HEK293 (cell line): ENCODE results near the gene ZNF200.

ENCODE experiments used
- BCL11A ChIP-seq: fragments of 450-650 bp; formaldehyde crosslinking; IDR thresholded peaks from 2 replicates; pipeline ENCODE4 v1.5.1; 2016; ENCODE audit warnings: low read depth, missing biosample characterization, missing genetic modification characterization
- GLI4 ChIP-seq: fragments of 450-650 bp; formaldehyde crosslinking; IDR thresholded peaks from 2 replicates; pipeline ENCODE4 v1.5.1; 2016; ENCODE audit warnings: missing biosample characterization, missing genetic modification characterization
- IKZF3 ChIP-seq: fragments of 450-650 bp; IDR thresholded peaks from 2 replicates; pipeline ENCODE4 v1.5.0; 2018; ENCODE audit warnings: missing biosample characterization, mild to moderate bottlenecking, missing genetic modification characterization, moderate library complexity
- KLF9 ChIP-seq: fragments of 450-650 bp; formaldehyde crosslinking; IDR thresholded peaks from 2 replicates; pipeline ENCODE4 v1.5.1; 2016; ENCODE audit warnings: missing biosample characterization, missing genetic modification characterization, low read depth
- MZF1 ChIP-seq: fragments of 450-650 bp; formaldehyde crosslinking; IDR thresholded peaks from 2 replicates; pipeline ENCODE4 v1.5.1; 2017; ENCODE audit warnings: missing biosample characterization, missing genetic modification characterization, borderline replicate concordance
- REPIN1 ChIP-seq: fragments of 450-650 bp; formaldehyde crosslinking; IDR thresholded peaks from 2 replicates; pipeline ENCODE4 v1.5.1; 2017; ENCODE audit warnings: missing biosample characterization, missing genetic modification characterization, low read depth
- WT1 ChIP-seq: fragments of 450-650 bp; formaldehyde crosslinking; IDR thresholded peaks from 2 replicates; pipeline ENCODE4 v1.5.1; 2016; ENCODE audit warnings: missing biosample characterization, missing genetic modification characterization
- ZBTB17 ChIP-seq: fragments of 450-650 bp; formaldehyde crosslinking; IDR thresholded peaks from 2 replicates; pipeline ENCODE4 v1.5.1; 2016; ENCODE audit warnings: missing biosample characterization, missing genetic modification characterization
- ZBTB7A ChIP-seq: fragments of 450-650 bp; formaldehyde crosslinking; IDR thresholded peaks from 2 replicates; pipeline ENCODE4 v1.5.1; 2016; ENCODE audit warnings: low read depth, missing biosample characterization, missing genetic modification characterization
- ZFP37 ChIP-seq: fragments of 450-650 bp; formaldehyde crosslinking; IDR thresholded peaks from 2 replicates; pipeline ENCODE4 v1.5.1; 2016; ENCODE audit warnings: missing biosample characterization, missing genetic modification characterization
- ZNF133 ChIP-seq: fragments of 450-650 bp; formaldehyde crosslinking; IDR thresholded peaks from 2 replicates; pipeline ENCODE4 v1.5.1; 2016; ENCODE audit warnings: missing biosample characterization, missing genetic modification characterization
- ZNF24 ChIP-seq: fragments of 450-650 bp; formaldehyde crosslinking; IDR thresholded peaks from 2 replicates; pipeline ENCODE4 v1.5.1; 2016; ENCODE audit warnings: missing biosample characterization, missing genetic modification characterization
- ZNF341 ChIP-seq: fragments of 450-650 bp; formaldehyde crosslinking; IDR thresholded peaks from 2 replicates; pipeline ENCODE4; 2016; ENCODE audit warnings: low read depth, missing biosample characterization, missing genetic modification characterization
- ZNF350 ChIP-seq: fragments of 450-650 bp; formaldehyde crosslinking; IDR thresholded peaks from 2 replicates; pipeline ENCODE4 v1.5.0; 2017; ENCODE audit warnings: missing biosample characterization, mild to moderate bottlenecking, missing genetic modification characterization
- ZNF394 ChIP-seq: fragments of 450-650 bp; formaldehyde crosslinking; IDR thresholded peaks from 2 replicates; pipeline ENCODE4 v1.5.1; 2016; ENCODE audit warnings: missing biosample characterization, missing genetic modification characterization, mild to moderate bottlenecking, moderate library complexity, borderline replicate concordance
- ZNF510 ChIP-seq: fragments of 450-650 bp; formaldehyde crosslinking; IDR thresholded peaks from 2 replicates; pipeline ENCODE4 v1.5.1; 2018; ENCODE audit warnings: mild to moderate bottlenecking, missing genetic modification characterization, missing biosample characterization; ENCODE audit not compliant: insufficient replicate concordance
- ZNF518A ChIP-seq: fragments of 450-650 bp; formaldehyde crosslinking; conservative IDR thresholded peaks from 2 replicates; pipeline ENCODE4 v1.5.1; 2016; ENCODE audit warnings: low read depth, missing biosample characterization, missing genetic modification characterization
- ZNF585B ChIP-seq: fragments of 450-650 bp; formaldehyde crosslinking; IDR thresholded peaks from 2 replicates; pipeline ENCODE4 v1.5.1; 2016; ENCODE audit warnings: missing biosample characterization, missing genetic modification characterization
- ZNF639 ChIP-seq: fragments of 450-650 bp; formaldehyde crosslinking; IDR thresholded peaks from 2 replicates; pipeline ENCODE4 v1.5.1; 2016; ENCODE audit warnings: missing biosample characterization, missing genetic modification characterization
- ZNF692 ChIP-seq: fragments of 450-650 bp; formaldehyde crosslinking; IDR thresholded peaks from 2 replicates; pipeline ENCODE4 v1.5.1; 2016; ENCODE audit warnings: missing biosample characterization, missing genetic modification characterization
- ZNF701 ChIP-seq: fragments of 450-650 bp; formaldehyde crosslinking; IDR thresholded peaks from 2 replicates; pipeline ENCODE4 v1.5.1; 2016; ENCODE audit warnings: missing biosample characterization, missing genetic modification characterization
- ZNF837 ChIP-seq: fragments of 450-650 bp; formaldehyde crosslinking; IDR thresholded peaks from 2 replicates; pipeline ENCODE4 v1.5.1; 2016; ENCODE audit warnings: missing biosample characterization, missing genetic modification characterization
- ZNF843 ChIP-seq: fragments of 450-650 bp; formaldehyde crosslinking; IDR thresholded peaks from 2 replicates; pipeline ENCODE4 v1.5.1; 2016; ENCODE audit warnings: missing biosample characterization, missing genetic modification characterization
- TF ChIP-seq, protein P1 (sequence below): fragments of 450-650 bp; formaldehyde crosslinking; IDR thresholded peaks from 2 replicates; pipeline ENCODE4 v1.5.1; 2017; ENCODE audit warnings: missing biosample characterization, missing genetic modification characterization
- TF ChIP-seq, protein P2 (sequence below): fragments of 450-650 bp; formaldehyde crosslinking; IDR thresholded peaks from 2 replicates; pipeline ENCODE4 v1.5.1; 2017; ENCODE audit warnings: missing biosample characterization, missing genetic modification characterization
- TF ChIP-seq, protein P3 (sequence below): fragments of 450-650 bp; formaldehyde crosslinking; IDR thresholded peaks from 2 replicates; pipeline ENCODE4 v1.5.1; 2017; ENCODE audit warnings: missing biosample characterization, missing genetic modification characterization

Gene ZNF200

DNA sequence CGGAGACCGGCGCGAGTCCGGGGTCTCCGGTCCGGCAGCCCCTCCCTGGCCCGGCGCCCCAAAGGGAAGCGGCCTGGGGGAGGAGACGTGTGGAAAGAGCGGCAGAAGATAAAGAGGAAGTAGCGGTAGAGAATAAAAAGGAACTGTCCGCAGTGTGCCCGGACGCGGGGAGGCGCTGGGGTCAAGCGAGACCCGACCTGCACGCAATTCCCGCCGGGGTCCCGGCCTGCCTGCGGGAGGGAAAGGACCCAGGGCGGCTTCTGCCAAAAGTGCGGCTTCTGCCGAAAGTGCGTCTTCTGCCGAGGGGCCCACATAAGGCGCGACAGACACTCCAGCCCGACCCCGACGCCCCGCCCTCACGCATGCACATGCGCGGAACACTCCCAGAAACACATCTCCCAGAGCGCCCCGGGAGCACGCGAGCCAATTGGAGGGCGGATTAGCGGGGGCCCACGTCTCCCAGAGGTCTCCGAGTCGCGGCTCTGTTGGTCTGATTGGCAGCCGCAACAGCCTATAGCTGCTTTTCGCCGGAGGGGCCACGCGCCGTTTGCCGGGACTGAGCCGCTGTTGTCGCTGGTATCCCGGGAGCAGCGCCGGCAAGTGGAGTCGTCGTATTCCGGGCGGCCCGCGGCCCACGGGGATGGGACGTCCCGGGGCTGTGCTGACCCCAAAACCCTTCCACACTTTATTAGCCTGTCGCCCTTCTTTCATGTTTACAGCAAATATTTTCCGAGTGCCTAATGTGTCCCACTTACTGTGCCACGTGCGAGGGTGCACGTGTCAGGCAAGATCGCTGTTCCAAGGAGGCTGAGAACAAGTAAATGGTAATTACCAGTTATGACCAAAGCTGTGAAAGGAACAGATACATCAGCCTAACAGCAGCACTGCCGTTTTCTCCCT, 29.4 kb upstream of the ZNF200 start (continued):
- TF ChIP-seq IKZF3 (tag by site-specific recombination) (peak; percentile 93), ZNF394 (tag by site-specific recombination) (peak; percentile 68; the same call in 1 of the 2 replicates), ZNF350 (tag by site-specific recombination) (no peak), ZBTB7A (tag by site-specific recombination) (peak; percentile 82), ZNF133 (tag by site-specific recombination) (0 out of 2 replicates have a peak, but pooled peaks have one; percentile 15), ZNF837 (tag by site-specific recombination) (no peak), ZBTB17 (peak; percentile 61), ZNF510 (no peak), ZNF843 (no peak; the same call in 1 of the 2 replicates), ZNF585B (no peak), GLI4 (tag by site-specific recombination) (no peak), ZNF24 (tag by site-specific recombination) (peak; percentile 49; the same call in 1 of the 2 replicates), MZF1 (tag by site-specific recombination) (no peak), BCL11A (no peak), WT1 (tag by site-specific recombination) (no peak; the same call in 1 of the 2 replicates), ZNF639 (tag by site-specific recombination) (peak; percentile 0; the same call in 1 of the 2 replicates), ZNF701 (tag by site-specific recombination) (no peak), ZNF692 (peak; percentile 100), ZNF518A (tag by site-specific recombination) (peak; percentile 27; the same call in 1 of the 2 replicates), ZNF341 (tag by site-specific recombination) (peak; percentile 97), KLF9 (peak; percentile 56), REPIN1 (no peak), ZFP37 (tag by site-specific recombination) (no peak; the same call in 1 of the 2 replicates)
- TF ChIP-seq, protein P1, sequence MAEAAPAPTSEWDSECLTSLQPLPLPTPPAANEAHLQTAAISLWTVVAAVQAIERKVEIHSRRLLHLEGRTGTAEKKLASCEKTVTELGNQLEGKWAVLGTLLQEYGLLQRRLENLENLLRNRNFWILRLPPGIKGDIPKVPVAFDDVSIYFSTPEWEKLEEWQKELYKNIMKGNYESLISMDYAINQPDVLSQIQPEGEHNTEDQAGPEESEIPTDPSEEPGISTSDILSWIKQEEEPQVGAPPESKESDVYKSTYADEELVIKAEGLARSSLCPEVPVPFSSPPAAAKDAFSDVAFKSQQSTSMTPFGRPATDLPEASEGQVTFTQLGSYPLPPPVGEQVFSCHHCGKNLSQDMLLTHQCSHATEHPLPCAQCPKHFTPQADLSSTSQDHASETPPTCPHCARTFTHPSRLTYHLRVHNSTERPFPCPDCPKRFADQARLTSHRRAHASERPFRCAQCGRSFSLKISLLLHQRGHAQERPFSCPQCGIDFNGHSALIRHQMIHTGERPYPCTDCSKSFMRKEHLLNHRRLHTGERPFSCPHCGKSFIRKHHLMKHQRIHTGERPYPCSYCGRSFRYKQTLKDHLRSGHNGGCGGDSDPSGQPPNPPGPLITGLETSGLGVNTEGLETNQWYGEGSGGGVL (tag by site-specific recombination): no peak
- TF ChIP-seq, protein P2, sequence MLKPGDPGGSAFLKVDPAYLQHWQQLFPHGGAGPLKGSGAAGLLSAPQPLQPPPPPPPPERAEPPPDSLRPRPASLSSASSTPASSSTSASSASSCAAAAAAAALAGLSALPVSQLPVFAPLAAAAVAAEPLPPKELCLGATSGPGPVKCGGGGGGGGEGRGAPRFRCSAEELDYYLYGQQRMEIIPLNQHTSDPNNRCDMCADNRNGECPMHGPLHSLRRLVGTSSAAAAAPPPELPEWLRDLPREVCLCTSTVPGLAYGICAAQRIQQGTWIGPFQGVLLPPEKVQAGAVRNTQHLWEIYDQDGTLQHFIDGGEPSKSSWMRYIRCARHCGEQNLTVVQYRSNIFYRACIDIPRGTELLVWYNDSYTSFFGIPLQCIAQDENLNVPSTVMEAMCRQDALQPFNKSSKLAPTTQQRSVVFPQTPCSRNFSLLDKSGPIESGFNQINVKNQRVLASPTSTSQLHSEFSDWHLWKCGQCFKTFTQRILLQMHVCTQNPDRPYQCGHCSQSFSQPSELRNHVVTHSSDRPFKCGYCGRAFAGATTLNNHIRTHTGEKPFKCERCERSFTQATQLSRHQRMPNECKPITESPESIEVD (tag by site-specific recombination): no peak
- TF ChIP-seq, protein P3, sequence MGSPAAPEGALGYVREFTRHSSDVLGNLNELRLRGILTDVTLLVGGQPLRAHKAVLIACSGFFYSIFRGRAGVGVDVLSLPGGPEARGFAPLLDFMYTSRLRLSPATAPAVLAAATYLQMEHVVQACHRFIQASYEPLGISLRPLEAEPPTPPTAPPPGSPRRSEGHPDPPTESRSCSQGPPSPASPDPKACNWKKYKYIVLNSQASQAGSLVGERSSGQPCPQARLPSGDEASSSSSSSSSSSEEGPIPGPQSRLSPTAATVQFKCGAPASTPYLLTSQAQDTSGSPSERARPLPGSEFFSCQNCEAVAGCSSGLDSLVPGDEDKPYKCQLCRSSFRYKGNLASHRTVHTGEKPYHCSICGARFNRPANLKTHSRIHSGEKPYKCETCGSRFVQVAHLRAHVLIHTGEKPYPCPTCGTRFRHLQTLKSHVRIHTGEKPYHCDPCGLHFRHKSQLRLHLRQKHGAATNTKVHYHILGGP (tag by site-specific recombination): no peak
